ENCODE results near the gene CASP6. TPM values are rescaled to one million over a fixed set of nuclear protein-coding genes. Genes with fewer than 3 reads are reported as not detected.
A peak's percentile ranks its signal among the peaks of the same experiment; 100 is the strongest.

The CASP6 gene
- total and polyA plus RNA-seq, 2 donors (not counting 1 experiment from before 2014, with no cell fraction given), result 7.7 to 11.6 TPM

DNA sequence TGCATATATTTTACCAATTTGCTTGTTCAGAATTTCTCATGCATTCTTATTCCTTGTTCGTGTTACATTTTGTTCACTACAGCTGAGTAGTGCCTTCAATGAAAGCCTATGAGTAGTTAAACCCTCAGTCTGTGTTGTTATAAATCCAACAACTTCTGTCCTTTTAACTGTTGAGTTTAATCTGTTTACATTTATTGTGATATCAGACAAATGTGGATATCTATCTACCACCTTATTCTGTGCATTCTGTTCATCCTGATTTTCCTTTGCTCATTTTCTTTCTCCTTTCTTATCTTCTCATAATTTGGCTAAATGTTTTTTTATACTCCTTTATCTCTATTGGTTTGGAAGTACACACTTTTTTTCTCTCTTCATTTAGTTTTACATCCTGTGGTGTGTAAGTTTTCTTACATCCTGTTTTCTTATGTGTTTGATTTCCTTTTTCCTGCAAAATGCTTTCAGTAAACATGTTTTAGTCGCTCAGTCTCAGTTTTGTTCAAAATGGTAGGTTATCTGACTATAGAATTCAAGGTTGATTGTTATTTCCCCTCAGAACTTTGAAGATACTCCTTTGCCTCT, 54.2 kb downstream of the CASP6 start:
- no CpG with 5 or more reads among the region's 2 CpGs for WGBS (ENCODE audit: insufficient coverage)

More for the DNA sequence above, 54.2 kb downstream of the CASP6 start:
- ATAC-seq (ENCODE audit: low read depth) (no peak), DNase-seq (no peak)
- H2AFZ ChIP-seq (ENCODE audit: insufficient read depth, low read depth, low read length, poor library complexity, severe bottlenecking), result no peak overlapping the region
- no peak overlapping the region for H3K9ac ChIP-seq (ENCODE audit: low read length)
- peaks cover 7 to 20% (median 13%) of the 10 kb centered on the region in 3 donors for H3K9me3 ChIP-seq (ENCODE audit: control extremely low read depth in 1 of 3, control insufficient read depth in 2 of 3, insufficient read depth in 1 of 3, low read length in 2 of 3)
- peaks cover 12 to 18% of the 10 kb centered on the region in 2 donors for H3K4me1 ChIP-seq (ENCODE audit: control insufficient read depth in 2 of 2, insufficient read depth in 2 of 2, low read length in 2 of 2)
- intact Hi-C loops (cut with micrococcal nuclease), result no loop called here
- peaks cover 72% of the 10 kb centered on the region for H3K79me2 ChIP-seq (ENCODE audit: control insufficient read depth, insufficient read depth, low read length)
- ChIA-PET CTCF (no interaction called here), POLR2A (interaction anchor here (0.6 kb wide), 2 partner anchors 82 to 1394 kb away, joined by 4 to 6 read pairs; no protein-coding TSS in a partner anchor)
- no peaks in the 10 kb centered on the region for H3K27me3 Mint-ChIP-seq
- TF ChIP-seq, protein P1, sequence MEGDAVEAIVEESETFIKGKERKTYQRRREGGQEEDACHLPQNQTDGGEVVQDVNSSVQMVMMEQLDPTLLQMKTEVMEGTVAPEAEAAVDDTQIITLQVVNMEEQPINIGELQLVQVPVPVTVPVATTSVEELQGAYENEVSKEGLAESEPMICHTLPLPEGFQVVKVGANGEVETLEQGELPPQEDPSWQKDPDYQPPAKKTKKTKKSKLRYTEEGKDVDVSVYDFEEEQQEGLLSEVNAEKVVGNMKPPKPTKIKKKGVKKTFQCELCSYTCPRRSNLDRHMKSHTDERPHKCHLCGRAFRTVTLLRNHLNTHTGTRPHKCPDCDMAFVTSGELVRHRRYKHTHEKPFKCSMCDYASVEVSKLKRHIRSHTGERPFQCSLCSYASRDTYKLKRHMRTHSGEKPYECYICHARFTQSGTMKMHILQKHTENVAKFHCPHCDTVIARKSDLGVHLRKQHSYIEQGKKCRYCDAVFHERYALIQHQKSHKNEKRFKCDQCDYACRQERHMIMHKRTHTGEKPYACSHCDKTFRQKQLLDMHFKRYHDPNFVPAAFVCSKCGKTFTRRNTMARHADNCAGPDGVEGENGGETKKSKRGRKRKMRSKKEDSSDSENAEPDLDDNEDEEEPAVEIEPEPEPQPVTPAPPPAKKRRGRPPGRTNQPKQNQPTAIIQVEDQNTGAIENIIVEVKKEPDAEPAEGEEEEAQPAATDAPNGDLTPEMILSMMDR (IDR thresholded peaks at IDR 0.05), result no peak
- no peak for TF ChIP-seq EZH2 (IDR thresholded peaks at IDR 0.05; ENCODE audit: borderline replicate concordance, insufficient read depth, low read depth, low read length, poor library complexity, severe bottlenecking)
- H3K4me3 ChIP-seq (ENCODE audit: control extremely low read depth in 1 of 5, extremely low read depth in 1 of 5, insufficient read depth in 1 of 5, low read depth in 2 of 5, low read length in 4 of 5), result no peak overlapping the region
- H3K4me2 ChIP-seq (replicated peaks; ENCODE audit: low read depth, low read length, poor library complexity, severe bottlenecking), result no peak overlapping the region
- H3K4me1 Mint-ChIP-seq, result peaks cover 32% of the 10 kb centered on the region
- peaks cover 48% of the 10 kb centered on the region for H4K20me1 ChIP-seq (ENCODE audit: control insufficient read depth, insufficient read depth, low read length, poor library complexity, severe bottlenecking)
- H3K27ac ChIP-seq (ENCODE audit: low read length in 2 of 2), result peak overlapping the region in 1 of 2 donors; percentile 1
- H3K4me3 Mint-ChIP-seq, result peak overlapping the region; percentile 12
- H3K27ac Mint-ChIP-seq, result no peak overlapping the region
- no peaks in the 10 kb centered on the region for H3K27me3 ChIP-seq (replicated peaks in 1 of 4; ENCODE audit: control extremely low read depth in 1 of 4, control insufficient read depth in 3 of 4, insufficient read depth in 4 of 4, low read length in 3 of 4)
- H3K9me3 Mint-ChIP-seq (ENCODE audit: insufficient read depth), result peaks cover 11% of the 10 kb centered on the region
- H3K36me3 ChIP-seq (replicated peaks in 1 of 2; ENCODE audit: control extremely low read depth in 1 of 2, control insufficient read depth in 1 of 2, extremely low read depth in 1 of 2, insufficient read depth in 2 of 2, low read length in 1 of 2), result peaks cover 4 to 9% of the 10 kb centered on the region in 2 experiments
